B cell (primary cell): ENCODE data around the gene INO80D. TPM values are rescaled to one million over a fixed set of nuclear protein-coding genes. Genes with fewer than 3 reads are reported as not detected.
"Not testable (repeated sequence)": the region's sequence is repeated elsewhere in the genome, so short reads cannot be mapped to it uniquely, and the experiment has no call there.

Experiments
- ATAC-seq: fragments of 200-7000 bp; cut with Tn5 transposase; one replicate; pipeline ENCODE4 v1.10.0; 2021; ENCODE audit warnings: low read depth, mild to moderate bottlenecking, moderate number of reproducible peaks, moderate library complexity
- CTCF ChIA-PET: fragments of 350-600 bp; sonication (Branson Sonifier 250); formaldehyde crosslinking; loops from one replicate; lab custom pipeline; 2021; ENCODE audit warnings: antibody characterized with exemption, inconsistent platforms; lab: Charles Lee
- POLR2A ChIA-PET: fragments of 350-600 bp; sonication (Branson Sonifier 250); formaldehyde crosslinking; loops from one replicate; lab custom pipeline; 2021; ENCODE audit warnings: antibody characterized with exemption; lab: Charles Lee
- DNase-seq: peaks from one replicate; pipeline ENCODE4 v3.0.0; 2013
- H2AFZ ChIP-seq: 2 replicates; pipeline ENCODE4 v1.6.1; 2012; ENCODE audit warnings: mild to moderate bottlenecking, low read depth, low read length; ENCODE audit not compliant: insufficient read depth, poor library complexity, severe bottlenecking
- H3K27ac ChIP-seq, 2 donors: 1 replicate in 1 of 2; 2 replicates in 1 of 2; pipeline ENCODE4 v1.5.1; 2012 to 2013; ENCODE audit warnings: low read length in 2 of 2, mild to moderate bottlenecking in 2 of 2, moderate library complexity in 1 of 2
- H3K27me3 ChIP-seq, 4 experiments: fragments of 200-600 bp in 1 of 4; sonication (generic) in 1 of 4; replicated peaks in 1 of 4; 1 replicate in 2 of 4; 2 replicates in 2 of 4; pipeline versions ENCODE4 v1.6.1 to v1.7.0; 2013 to 2016; ENCODE audit warnings: low read length in 3 of 4, mild to moderate bottlenecking in 2 of 4, mixed read lengths in 1 of 4, moderate library complexity in 1 of 4; ENCODE audit not compliant: insufficient read depth in 4 of 4, control insufficient read depth in 3 of 4; ENCODE audit errors: control extremely low read depth in 1 of 4
- H3K36me3 ChIP-seq, 2 experiments: replicated peaks in 1 of 2; 1 replicate in 1 of 2; 2 replicates in 1 of 2; pipeline versions ENCODE4 v1.6.1 to v1.7.1; 2013; ENCODE audit warnings: low read length in 1 of 2; ENCODE audit not compliant: insufficient read depth in 2 of 2, control insufficient read depth in 1 of 2; ENCODE audit errors: control extremely low read depth in 1 of 2, extremely low read depth in 1 of 2
- H3K4me1 ChIP-seq, 2 donors: fragments of 200-600 bp in 1 of 2; sonication (generic) in 1 of 2; 1 replicate in 1 of 2; 2 replicates in 1 of 2; pipeline versions ENCODE4 v1.5.1 to v1.6.1; 2013 to 2017; ENCODE audit warnings: low read length in 2 of 2; ENCODE audit not compliant: control insufficient read depth in 2 of 2, insufficient read depth in 2 of 2
- H3K4me2 ChIP-seq: replicated peaks from 2 replicates; pipeline ENCODE3; 2012; ENCODE audit warnings: mild to moderate bottlenecking, low read depth, low read length; ENCODE audit not compliant: poor library complexity, severe bottlenecking
- H3K4me3 ChIP-seq, 5 experiments: fragments of 200-600 bp in 1 of 5; sonication (generic) in 1 of 5; 1 replicate in 3 of 5; 2 replicates in 2 of 5; pipeline versions ENCODE4 v1.5.1 to v1.7.0; 2011 to 2016; ENCODE audit warnings: low read length in 4 of 5, mild to moderate bottlenecking in 4 of 5, low read depth in 2 of 5, control low read depth in 1 of 5, moderate library complexity in 1 of 5; ENCODE audit not compliant: insufficient read depth in 1 of 5; ENCODE audit errors: control extremely low read depth in 1 of 5, extremely low read depth in 1 of 5
- H3K79me2 ChIP-seq: fragments of 200-600 bp; sonication (generic); one replicate; pipeline ENCODE4 v1.6.0; 2016; ENCODE audit warnings: low read length; ENCODE audit not compliant: control insufficient read depth, insufficient read depth
- H3K9ac ChIP-seq: fragments of 200-600 bp; sonication (generic); 2 replicates; pipeline ENCODE4 v1.6.1; 2017; ENCODE audit warnings: mild to moderate bottlenecking, low read length, moderate library complexity
- H3K9me3 ChIP-seq, 3 donors: one replicate each; pipeline versions ENCODE4 v1.6.1 to v1.7.1; 2013; ENCODE audit warnings: low read length in 2 of 3; ENCODE audit not compliant: control insufficient read depth in 2 of 3, insufficient read depth in 1 of 3; ENCODE audit errors: control extremely low read depth in 1 of 3
- H4K20me1 ChIP-seq: 2 replicates; pipeline ENCODE4 v1.6.0; 2012; ENCODE audit warnings: mild to moderate bottlenecking, low read length; ENCODE audit not compliant: insufficient read depth, control insufficient read depth, poor library complexity, severe bottlenecking
- H3K27ac Mint-ChIP-seq: one replicate; pipeline ENCODE4 v1.8.0; 2021; ENCODE audit warnings: mixed read lengths
- H3K27me3 Mint-ChIP-seq: one replicate; pipeline ENCODE4 v1.8.0; 2021; ENCODE audit warnings: mixed read lengths
- H3K4me1 Mint-ChIP-seq: one replicate; pipeline ENCODE4 v1.8.0; 2021; ENCODE audit warnings: mixed read lengths
- H3K4me3 Mint-ChIP-seq: one replicate; pipeline ENCODE4 v1.8.0; 2021; ENCODE audit warnings: mixed read lengths
- H3K9me3 Mint-ChIP-seq: one replicate; pipeline ENCODE4 v1.8.0; 2022; ENCODE audit warnings: mixed read lengths; ENCODE audit not compliant: insufficient read depth
- EZH2 ChIP-seq: IDR thresholded peaks from 2 replicates; pipeline ENCODE4 v1.6.1; 2012; ENCODE audit warnings: borderline replicate concordance, low read depth, mild to moderate bottlenecking, moderate library complexity, low read length; ENCODE audit not compliant: insufficient read depth, poor library complexity, severe bottlenecking
- WGBS: methylation state at CpG from one replicate; pipeline ENCODE4 v1.1.5; 2013; ENCODE audit warnings: missing lambda C conversion rate; ENCODE audit not compliant: insufficient coverage; 5-methylcytosine and 5-hydroxymethylcytosine counted together
- intact Hi-C: fragments of 100-400 bp; cut with micrococcal nuclease; formaldehyde crosslinking; loops from one replicate; pipeline ENCODE4 v1.10.0; 2022
- polyA plus RNA-seq: library from polyadenylated mRNA; depleted of rRNA; stranded (reverse); fragments of >200 nt; gene quantifications from 2 replicates; pipeline ENCODE4 v1.2.3, GENCODE V29; 2012
- total RNA-seq, 2 donors: library from RNA; stranded (reverse); fragments of 120-200 nt in 1 of 2; gene quantifications; 1 replicate in 1 of 2; 2 replicates in 1 of 2; pipeline versions ENCODE4 v1.2.3 to v1.2.4, GENCODE V29; 2013 to 2022
- TF ChIP-seq, protein P1 (sequence below): fragments of 200-600 bp; IDR thresholded peaks from one replicate; pipeline ENCODE4 v1.8.0; 2022; ENCODE audit warnings: antibody characterized with exemption, mild to moderate bottlenecking

The INO80D gene
- total and polyA plus RNA-seq, 2 donors (not counting 1 experiment from before 2014, with no cell fraction given): 6.3 to 61.2 TPM

DNA sequence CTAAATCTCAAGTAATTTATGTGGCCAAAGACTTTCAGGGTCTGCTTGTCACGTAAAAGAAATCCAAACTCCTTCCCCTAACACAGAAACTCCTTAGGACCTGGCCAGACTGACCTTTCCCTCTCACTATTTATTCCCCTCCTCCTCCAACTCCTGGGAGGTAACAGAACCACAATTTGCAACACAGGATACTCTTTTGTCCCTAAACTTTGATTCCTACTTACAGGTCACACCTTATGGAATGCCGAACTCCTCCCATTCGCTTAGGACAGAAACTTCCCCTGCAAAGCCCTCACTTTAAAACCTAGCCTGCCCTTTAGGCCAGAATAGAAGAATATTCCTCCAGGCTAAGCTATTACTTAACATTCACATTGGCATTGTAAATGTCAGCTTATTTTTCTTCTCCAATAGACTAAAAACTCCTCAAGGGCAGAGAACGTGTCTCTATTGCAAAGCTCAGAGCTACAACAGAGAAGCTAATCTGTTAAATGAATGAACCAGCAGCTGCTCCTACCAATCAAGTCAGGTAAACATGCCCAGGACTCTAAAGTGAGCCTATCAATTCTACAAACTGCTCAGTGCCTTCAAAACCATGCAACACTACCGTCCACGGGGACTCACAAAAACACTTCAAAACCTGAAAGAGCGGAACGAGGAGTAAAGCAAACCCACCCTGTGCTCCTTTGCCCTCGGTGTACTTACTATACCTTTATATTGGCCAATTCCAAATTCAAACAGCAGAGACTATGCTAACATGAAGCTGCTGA, 6.1 kb downstream of the INO80D start:
- H3K27ac Mint-ChIP-seq: no peak overlapping the region
- POLR2A ChIA-PET: interaction anchor here (0.6 kb wide), 1 partner anchor 49 kb away, joined by 5 read pairs; no protein-coding TSS in a partner anchor

DNA sequence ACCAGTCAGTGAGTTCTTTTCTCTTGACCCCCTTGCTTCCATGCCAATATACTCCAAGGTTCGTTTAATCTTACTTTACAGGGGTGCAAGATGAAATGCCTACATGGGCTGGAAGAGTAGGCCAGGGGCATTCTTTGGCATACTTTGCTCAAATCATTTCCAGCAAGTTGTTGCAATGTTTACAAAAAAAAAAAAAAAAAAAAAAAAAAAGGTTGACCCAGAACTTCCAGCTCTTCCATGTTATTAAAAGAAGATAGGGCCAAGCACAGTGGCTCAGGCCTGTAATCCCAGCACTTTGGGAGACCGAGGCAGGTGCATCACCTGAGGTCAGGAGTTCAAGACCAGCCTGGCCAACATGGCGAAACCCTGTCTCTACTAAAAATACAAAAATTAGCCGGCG, 8.1 kb downstream of the INO80D start:
- CTCF ChIA-PET, H3K27ac Mint-ChIP-seq, DNase-seq, H3K9ac ChIP-seq, H3K9me3 Mint-ChIP-seq, H3K9me3 ChIP-seq, ATAC-seq, H3K27me3 ChIP-seq, POLR2A ChIA-PET, H3K27ac ChIP-seq, H3K4me2 ChIP-seq, intact Hi-C loops, H3K27me3 Mint-ChIP-seq, H3K4me3 ChIP-seq, H3K4me3 Mint-ChIP-seq, H3K36me3 ChIP-seq, H2AFZ ChIP-seq: not testable (repeated sequence)
- peaks cover 49% of the 10 kb centered on the region for H3K4me1 Mint-ChIP-seq
- Histone ChIP-seq H3K4me1 (peaks cover 15 to 22% of the 10 kb centered on the region in 2 donors), H3K79me2 (peaks cover 98% of the 10 kb centered on the region), H4K20me1 (peaks cover 75% of the 10 kb centered on the region)
- 100% methylated on average over 4 of the region's 5 CpGs for WGBS

More for the DNA sequence above, 6.1 kb downstream of the INO80D start:
- Histone ChIP-seq H3K27me3 (no peaks in the 10 kb centered on the region), H3K79me2 (peaks cover 98% of the 10 kb centered on the region), H3K9ac (no peak overlapping the region), H3K4me2 (no peak overlapping the region), H3K9me3 (no peaks in the 10 kb centered on the region), H3K4me1 (peaks cover 17 to 18% of the 10 kb centered on the region in 2 donors), H2AFZ (no peak overlapping the region), H4K20me1 (peaks cover 60% of the 10 kb centered on the region), H3K4me3 (no peak overlapping the region), H3K27ac (no peak overlapping the region), H3K36me3 (peaks cover 0 to 3% of the 10 kb centered on the region in 2 experiments)
- no peak for ATAC-seq
- Mint-ChIP-seq H3K4me3 (no peak overlapping the region), H3K27me3 (no peaks in the 10 kb centered on the region), H3K9me3 (no peaks in the 10 kb centered on the region), H3K4me1 (peaks cover 48% of the 10 kb centered on the region)
- CTCF ChIA-PET: no interaction called here
- WGBS: 87% methylated on average over 6 of the region's 9 CpGs
- intact Hi-C loops: loop anchor here (5.0 to 10.0 kb wide), 6 partner anchors 48 to 1545 kb away; partner anchors contain the start of genes CREB1, FASTKD2, MDH1B and METTL21A
- DNase-seq: no peak
- TF ChIP-seq EZH2: no peak
- TF ChIP-seq, protein P1, sequence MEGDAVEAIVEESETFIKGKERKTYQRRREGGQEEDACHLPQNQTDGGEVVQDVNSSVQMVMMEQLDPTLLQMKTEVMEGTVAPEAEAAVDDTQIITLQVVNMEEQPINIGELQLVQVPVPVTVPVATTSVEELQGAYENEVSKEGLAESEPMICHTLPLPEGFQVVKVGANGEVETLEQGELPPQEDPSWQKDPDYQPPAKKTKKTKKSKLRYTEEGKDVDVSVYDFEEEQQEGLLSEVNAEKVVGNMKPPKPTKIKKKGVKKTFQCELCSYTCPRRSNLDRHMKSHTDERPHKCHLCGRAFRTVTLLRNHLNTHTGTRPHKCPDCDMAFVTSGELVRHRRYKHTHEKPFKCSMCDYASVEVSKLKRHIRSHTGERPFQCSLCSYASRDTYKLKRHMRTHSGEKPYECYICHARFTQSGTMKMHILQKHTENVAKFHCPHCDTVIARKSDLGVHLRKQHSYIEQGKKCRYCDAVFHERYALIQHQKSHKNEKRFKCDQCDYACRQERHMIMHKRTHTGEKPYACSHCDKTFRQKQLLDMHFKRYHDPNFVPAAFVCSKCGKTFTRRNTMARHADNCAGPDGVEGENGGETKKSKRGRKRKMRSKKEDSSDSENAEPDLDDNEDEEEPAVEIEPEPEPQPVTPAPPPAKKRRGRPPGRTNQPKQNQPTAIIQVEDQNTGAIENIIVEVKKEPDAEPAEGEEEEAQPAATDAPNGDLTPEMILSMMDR: no peak
